GM21381 (cell line): ENCODE results near the gene BLZF1.
"Not testable (repeated sequence)": the region's sequence is repeated elsewhere in the genome, so short reads cannot be mapped to it uniquely, and the experiment has no call there.

Experiments
- ATAC-seq: cut with Tn5 transposase; IDR thresholded peaks from one replicate; pipeline ENCODE4 v1.9.1; 2021; ENCODE audit warnings: mild to moderate bottlenecking, moderate library complexity; ENCODE audit not compliant: unreplicated experiment

The BLZF1 gene

GRCh38 chr1:169367686-169368405 is at the start of gene BLZF1, which contains the start of gene NME7:
Gene BLZF1 (plus strand): TSS chr1:169368195. CDS start chr1:169369523, 1,328 bp downstream.
Gene NME7 (minus strand): TSS chr1:169367797. CDS start chr1:169367710, 87 bp downstream.
- peak; percentile 96 for ATAC-seq

DNA sequence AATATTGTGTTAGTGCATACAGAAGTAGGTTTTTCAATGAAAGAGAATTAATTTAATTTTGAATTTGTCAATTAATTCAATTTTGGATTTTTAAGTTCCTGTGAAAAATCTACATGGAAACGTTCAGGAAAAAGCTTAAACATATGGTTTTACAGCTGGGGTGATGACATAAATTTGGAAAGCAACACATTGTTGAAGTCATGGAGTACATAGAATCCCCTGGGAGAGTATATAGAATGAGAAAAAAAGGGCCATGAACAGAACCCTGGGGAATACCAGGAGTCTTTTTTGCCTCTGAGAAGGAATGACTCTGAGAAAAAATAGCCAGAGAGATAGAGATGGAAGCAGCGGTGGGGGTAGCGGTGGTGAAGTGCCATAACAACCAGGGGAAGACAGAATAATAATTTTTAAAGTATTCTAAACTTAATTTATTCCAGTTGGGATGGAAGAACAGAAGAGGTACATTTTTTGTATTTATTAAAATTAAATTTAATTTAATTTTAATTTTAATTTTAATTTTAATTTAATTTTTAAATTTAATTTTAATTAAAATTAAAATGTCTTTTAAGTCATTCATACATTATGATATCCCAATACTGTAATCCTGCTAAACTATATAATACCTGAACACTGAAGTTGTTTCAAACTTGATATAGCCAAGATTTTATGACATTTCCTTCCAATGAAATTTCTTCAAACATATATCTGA is 49.3 kb upstream of the BLZF1 start:
- no peak for ATAC-seq

- no peak for ATAC-seq
Measured at GRCh38 chr1:169321539-169321938, 46.5 kb upstream of the BLZF1 start.

DNA sequence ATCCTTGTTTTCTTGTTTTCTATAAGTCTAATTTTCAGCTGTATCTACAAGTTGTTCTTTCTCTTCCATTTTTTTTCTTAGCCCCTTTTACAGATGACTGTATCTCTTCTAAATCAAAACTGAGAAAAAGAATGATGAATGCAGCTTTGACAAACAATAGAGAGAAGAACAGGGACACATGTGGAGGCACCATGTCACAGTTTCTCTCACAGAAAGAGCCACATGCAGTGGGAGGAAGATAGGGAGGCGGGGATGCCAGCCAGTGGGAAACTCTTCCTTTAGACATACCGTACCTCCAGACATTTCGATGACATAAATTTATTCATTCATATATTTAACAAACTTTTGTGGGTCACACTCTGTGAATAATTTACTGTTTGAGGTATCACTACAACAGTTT is 45.9 kb upstream of the BLZF1 start:
- no peak for ATAC-seq

- no peak for ATAC-seq
Measured at GRCh38 chr1:169325117-169325516, 42.9 kb upstream of the BLZF1 start.

DNA sequence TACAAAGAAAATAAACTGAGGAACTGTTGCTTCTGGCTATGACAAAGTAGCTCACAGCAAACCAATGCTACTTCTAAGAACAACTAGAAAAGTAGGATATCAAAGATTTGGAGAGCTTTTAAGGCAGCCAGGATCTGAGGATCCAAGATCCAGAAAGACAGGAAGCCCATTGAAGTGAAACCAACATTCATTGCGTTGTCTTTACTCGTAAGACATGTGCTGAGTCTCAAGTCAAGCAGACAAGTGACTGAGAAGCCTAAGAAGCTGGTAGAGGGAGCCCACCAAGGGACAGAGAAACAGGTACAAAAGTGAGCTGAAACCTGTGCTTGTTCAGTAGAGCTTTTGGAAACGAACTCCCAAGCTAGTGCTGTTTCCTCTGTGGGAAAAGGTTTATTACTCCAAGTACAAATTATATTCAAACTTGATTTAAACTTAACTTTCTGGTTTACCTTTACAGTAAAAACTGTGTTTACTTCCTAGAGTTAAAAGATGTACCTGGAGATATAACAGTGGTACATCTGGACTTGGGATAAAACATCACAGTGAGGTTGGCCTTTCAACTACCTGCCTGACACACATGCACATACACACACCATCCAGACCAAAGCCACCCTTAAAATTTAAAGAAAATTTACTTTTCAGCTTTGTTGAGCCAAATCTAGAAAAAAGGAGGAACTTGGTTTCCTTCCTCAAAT is 41.6 kb upstream of the BLZF1 start:
- ATAC-seq = peak; percentile 38

DNA sequence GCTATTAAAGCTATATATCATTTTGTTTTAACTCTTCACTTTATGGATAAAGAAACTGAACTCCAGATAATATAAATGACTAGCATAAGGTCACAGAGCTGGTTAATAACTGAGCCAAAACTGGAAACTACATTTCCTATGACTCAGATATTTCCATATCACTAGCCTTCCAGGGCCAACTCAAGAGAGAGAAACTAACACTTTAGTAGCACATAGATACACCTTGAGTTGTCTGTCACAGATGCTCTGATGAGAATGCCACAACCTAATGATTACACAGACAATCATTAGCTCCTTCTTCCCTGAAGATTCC is 41.1 kb upstream of the BLZF1 start:
- ATAC-seq = peak; percentile 95

DNA sequence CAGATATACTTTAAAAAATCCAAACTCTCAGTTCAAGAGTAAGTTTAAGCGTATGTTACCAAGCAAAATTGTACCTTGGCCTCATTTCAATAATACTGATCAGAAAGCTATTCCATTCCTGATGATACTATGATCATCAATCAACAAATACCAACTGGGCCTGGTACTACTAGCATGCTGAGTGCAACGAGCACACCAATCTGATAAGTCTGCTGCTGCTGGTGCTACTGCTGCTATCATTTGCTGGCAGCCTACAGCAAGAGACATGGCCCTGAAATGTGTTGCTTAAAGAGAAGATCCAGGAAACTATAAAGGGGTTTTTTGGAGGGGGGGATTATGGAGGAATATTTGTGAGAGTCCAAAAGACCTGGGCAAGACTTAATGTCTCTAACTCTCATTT is 40.1 kb upstream of the BLZF1 start:
- ATAC-seq = no peak

- ATAC-seq = no peak
Measured at GRCh38 chr1:169329383-169329782, 38.6 kb upstream of the BLZF1 start.

DNA sequence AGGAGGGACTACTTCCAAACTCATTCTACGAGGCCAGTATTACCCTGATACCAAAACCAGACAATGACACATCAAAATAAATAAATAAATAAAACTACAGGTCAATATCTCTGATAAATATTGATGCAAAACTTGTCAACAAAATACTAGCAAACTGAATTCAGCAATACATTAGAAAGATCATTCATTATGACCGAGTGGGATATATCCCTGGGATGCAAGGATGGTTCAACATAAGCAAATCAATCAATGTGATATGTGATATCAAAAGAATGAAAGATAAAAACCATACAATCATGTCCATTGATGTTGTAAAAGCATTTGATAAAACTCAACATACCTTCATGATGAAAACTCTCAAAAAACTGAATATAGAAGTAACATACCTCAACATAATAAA is 37.1 kb upstream of the BLZF1 start:
- ATAC-seq = no peak

DNA sequence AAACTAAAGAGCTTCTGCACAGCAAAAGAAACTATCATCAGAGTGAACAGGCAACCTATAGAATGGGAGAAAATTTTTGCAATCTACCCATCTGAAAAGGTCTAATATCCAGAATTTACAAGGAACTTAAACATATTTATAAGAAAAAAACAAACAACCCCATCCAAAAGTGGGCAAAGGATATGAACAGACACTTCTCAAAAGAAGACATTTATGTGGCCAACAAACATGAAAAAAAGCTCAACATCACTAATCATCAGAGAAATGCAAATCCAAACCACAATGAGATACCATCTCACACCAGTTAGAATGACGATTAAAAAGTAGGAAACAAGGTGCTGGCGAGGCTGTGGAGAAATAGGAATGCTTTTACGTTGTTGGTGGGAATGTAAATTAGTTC is 33.3 kb upstream of the BLZF1 start:
- ATAC-seq = not testable (repeated sequence)

DNA sequence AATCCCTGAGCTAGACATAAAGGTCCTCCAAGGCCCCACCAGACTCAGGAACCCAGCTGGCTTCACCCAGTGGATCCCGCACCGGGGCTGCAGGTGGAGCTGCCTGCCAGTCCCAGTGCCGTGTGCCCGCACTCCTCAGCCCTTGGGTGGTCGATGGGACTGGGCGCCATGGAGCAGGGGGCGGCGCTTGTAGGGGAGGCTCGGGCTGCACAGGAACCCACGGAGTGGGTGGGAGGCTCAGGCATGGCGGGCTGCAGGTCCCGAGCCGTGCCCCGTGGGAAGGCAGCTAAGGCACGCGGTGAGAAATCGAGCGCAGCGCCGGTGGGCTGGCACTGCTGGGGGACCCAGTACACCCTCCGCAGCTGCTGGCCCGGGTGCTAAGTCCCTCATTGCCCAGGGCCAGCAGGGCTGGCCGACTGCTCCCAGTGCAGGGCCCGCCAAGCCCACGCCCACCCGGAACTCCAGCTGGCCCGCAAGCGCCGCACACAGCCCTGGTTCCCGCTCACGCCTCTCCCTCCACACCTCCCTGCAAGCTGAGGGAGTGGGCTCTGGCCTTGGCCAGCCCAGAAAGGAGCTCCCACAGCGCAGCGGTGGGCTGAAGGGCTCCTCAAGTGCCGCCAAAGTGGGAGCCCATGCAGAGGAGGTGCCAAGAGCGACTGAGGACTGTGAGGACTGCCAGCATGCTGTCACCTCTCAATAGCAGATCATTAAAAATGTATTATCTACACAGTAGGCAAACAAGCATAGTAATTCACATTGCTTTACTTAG is 30.9 kb upstream of the BLZF1 start:
- ATAC-seq = not testable (repeated sequence)

DNA sequence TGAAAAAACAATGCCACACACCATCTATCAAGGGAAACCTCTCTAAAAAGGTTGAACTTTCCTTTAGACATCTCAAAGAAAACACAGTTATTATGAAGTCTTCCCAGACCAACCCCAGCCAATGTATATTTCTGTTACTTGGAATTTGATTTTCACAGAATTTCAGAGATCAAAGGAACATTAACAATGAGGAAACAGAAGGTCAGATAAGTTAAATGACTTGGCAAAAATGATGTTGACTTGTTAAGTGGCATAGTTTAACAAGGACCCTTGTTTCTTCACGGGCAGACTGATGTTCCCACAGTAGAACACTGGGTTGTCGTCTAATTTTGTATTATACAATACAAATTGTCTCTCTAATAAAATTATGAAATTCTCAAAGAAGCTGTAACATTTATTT is 29.4 kb upstream of the BLZF1 start:
- ATAC-seq = no peak

- no peak for ATAC-seq
Measured at GRCh38 chr1:169339773-169340172, 28.2 kb upstream of the BLZF1 start.

DNA sequence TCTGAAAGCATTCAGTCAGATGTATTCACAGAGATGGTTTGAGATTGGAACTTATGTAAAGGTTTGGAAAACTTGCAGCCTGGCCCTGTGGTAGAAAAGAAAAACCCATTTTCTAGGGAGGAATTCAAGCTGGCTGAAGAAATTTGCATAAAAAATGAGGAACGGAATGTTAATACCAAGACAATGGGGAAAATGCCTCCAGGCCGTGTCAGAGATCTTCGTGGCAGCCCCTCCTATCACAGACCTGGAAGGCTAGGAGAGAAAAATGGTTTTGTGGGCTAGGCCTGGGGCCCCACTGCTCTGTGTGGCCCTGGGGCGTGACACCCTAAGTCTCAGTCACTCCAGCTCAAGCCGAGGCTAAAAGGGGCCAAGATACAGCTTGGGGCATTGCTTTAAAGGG is 27.1 kb upstream of the BLZF1 start:
- ATAC-seq = no peak

DNA sequence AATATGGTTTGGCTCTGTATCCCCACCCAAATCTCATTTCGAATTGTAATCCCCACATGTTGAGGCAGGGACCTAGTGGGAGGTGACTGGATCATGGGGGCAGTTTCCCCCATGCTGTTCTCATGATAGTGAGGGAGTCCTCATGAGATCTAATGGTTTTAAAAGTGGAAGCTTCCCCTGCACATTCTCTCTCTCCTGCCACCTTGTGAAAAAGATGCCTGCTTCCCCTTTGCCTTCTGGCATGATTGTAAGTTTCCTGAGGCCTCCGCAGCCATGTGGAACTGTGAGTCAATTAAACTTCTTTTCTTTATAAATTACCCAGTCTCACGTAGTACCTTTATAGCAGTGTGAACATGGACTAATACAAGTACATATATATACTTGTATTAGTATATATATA is 25.9 kb upstream of the BLZF1 start:
- not testable (repeated sequence) for ATAC-seq

- no peak for ATAC-seq
Measured at GRCh38 chr1:169345511-169345910, 22.5 kb upstream of the BLZF1 start.

DNA sequence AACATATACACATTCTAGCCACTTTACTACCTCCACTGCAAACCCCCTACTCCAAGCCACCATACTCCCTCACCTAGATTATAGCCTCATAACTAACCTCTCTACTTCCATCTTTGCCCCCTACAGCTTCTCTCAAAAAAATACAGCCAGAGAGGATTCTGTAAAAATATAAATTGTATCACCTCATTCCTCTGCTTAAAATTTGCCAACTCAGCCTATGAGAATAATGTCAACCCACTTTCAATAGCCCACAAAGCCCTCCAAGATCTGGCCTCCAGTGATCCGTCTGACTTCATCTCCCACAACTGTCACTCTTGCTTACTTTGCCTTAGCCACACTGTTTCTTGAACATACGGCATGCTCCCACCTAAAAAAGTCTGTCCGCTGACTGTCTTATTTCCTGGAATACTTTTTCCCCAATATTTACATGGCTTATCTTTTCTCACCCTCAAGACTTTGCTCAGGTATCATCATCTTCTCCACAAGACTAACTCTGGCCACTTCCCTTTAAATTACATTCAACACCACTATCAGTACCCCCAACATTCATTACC is 21.9 kb upstream of the BLZF1 start:
- no peak for ATAC-seq

GRCh38 chr1:169347688-169348382 is 20.2 kb upstream of the BLZF1 start:
- ATAC-seq = no peak

- no peak for ATAC-seq
Measured at GRCh38 chr1:169348383-169349036, 19.5 kb upstream of the BLZF1 start.
